HUDEP-2 (cell line): ENCODE results near the gene MSH3.
"Not testable (repeated sequence)": the region's sequence is repeated elsewhere in the genome, so short reads cannot be mapped to it uniquely, and the experiment has no call there.

Experiments
- DNase-seq, 76 experiments: peaks; one replicate each; lab custom pipeline; 2025; ENCODE audit not compliant: unreplicated experiment in 76 of 76; lab: John Stamatoyannopoulos, UW

MSH3 gene

GRCh38 chr5:80784451-80784850 lies 130.0 kb downstream of the MSH3 start:
- DNase-seq = no peak

- DNase-seq = not testable (repeated sequence)
Observed at GRCh38 chr5:80789319-80790016, 135.0 kb downstream of the MSH3 start.

GRCh38 chr5:80790698-80791097 lies 136.2 kb downstream of the MSH3 start:
- no peak for DNase-seq

GRCh38 chr5:80793354-80793753 lies 138.9 kb downstream of the MSH3 start:
- no peak for DNase-seq

GRCh38 chr5:80796846-80797245 lies 142.4 kb downstream of the MSH3 start:
- no peak for DNase-seq

- no peak for DNase-seq
Observed at GRCh38 chr5:80797428-80798024, 143.1 kb downstream of the MSH3 start.

GRCh38 chr5:80798166-80798565 lies 143.7 kb downstream of the MSH3 start:
- DNase-seq = no peak

- DNase-seq = no peak
Observed at GRCh38 chr5:80798633-80799032, 144.2 kb downstream of the MSH3 start.

GRCh38 chr5:80799041-80799440 lies 144.6 kb downstream of the MSH3 start:
- DNase-seq = no peak

- no peak for DNase-seq
Observed at GRCh38 chr5:80799573-80799972, 145.1 kb downstream of the MSH3 start.

GRCh38 chr5:80804332-80804731 lies 149.9 kb downstream of the MSH3 start:
- DNase-seq = no peak

GRCh38 chr5:80805038-80805437 lies 150.6 kb downstream of the MSH3 start:
- DNase-seq = no peak

GRCh38 chr5:80806929-80807328 lies 152.5 kb downstream of the MSH3 start:
- DNase-seq = no peak

GRCh38 chr5:80809451-80809850 lies 155.0 kb downstream of the MSH3 start:
- DNase-seq = no peak

GRCh38 chr5:80810425-80810824 lies 156.0 kb downstream of the MSH3 start:
- DNase-seq = no peak

- DNase-seq = no peak
Observed at GRCh38 chr5:80816590-80816989, 162.1 kb downstream of the MSH3 start.

GRCh38 chr5:80820685-80821084 lies 166.2 kb downstream of the MSH3 start:
- DNase-seq = no peak

- no peak for DNase-seq
Observed at GRCh38 chr5:80822640-80823039, 168.2 kb downstream of the MSH3 start.

- not testable (repeated sequence) for DNase-seq
Observed at GRCh38 chr5:80824159-80824558, 169.7 kb downstream of the MSH3 start.

- no peak for DNase-seq
Observed at GRCh38 chr5:80825786-80826460, 171.5 kb downstream of the MSH3 start.

- no peak for DNase-seq
Observed at GRCh38 chr5:80834710-80835109, 180.3 kb downstream of the MSH3 start.

GRCh38 chr5:80835128-80835527 lies 180.7 kb downstream of the MSH3 start:
- no peak for DNase-seq
